Mesenchymal stem cell (in vitro differentiated cells and primary cell): ENCODE measurements around the gene PFKFB4. TPM values are rescaled to one million over a fixed set of nuclear protein-coding genes. Genes with fewer than 3 reads are reported as not detected.

Source experiments
- small RNA-seq: library from polyadenylated mRNA; stranded (forward); fragments of <200 nt; extraction: miRNeasy Mini kit (QIAGEN cat#:217004); gene quantifications from one replicate; pipeline ENCODE3, GENCODE V24; 2013; ENCODE audit warnings: low read depth

The PFKFB4 gene

Small RNA genes within 50 kb of the gene (small RNA-seq; reads per million reads assigned to genes)
- gene MIR6823 = not detected
